T-helper 1 cell treated with Interleukin-12 subunit alpha and Interleukin-12 subunit beta and Interleukin-4 antibody, amounts not matched to agents 30 μg/mL and 1 μg/mL, for 36 hours (primary cell): ENCODE results near the gene ADCK1.
A peak's percentile ranks its signal among the peaks of the same experiment; 100 is the strongest.
"Not testable (repeated sequence)": the region's sequence is repeated elsewhere in the genome, so short reads cannot be mapped to it uniquely, and the experiment has no call there.

Experiments
- H3K27ac Mint-ChIP-seq: one replicate; pipeline ENCODE4 v1.8.0; 2021; ENCODE audit warnings: mild to moderate bottlenecking, mixed read lengths
- H3K27me3 Mint-ChIP-seq: one replicate; pipeline ENCODE4 v1.8.0; 2021; ENCODE audit warnings: low read depth, mixed read lengths
- H3K36me3 Mint-ChIP-seq: one replicate; pipeline ENCODE4 v1.8.0; 2021; ENCODE audit warnings: low read depth, mixed read lengths
- H3K4me1 Mint-ChIP-seq: one replicate; pipeline ENCODE4 v1.8.0; 2021; ENCODE audit warnings: low read depth, mixed read lengths
- H3K4me3 Mint-ChIP-seq: one replicate; pipeline ENCODE4 v1.8.0; 2021; ENCODE audit warnings: mild to moderate bottlenecking, moderate library complexity, mixed read lengths
- H3K9me3 Mint-ChIP-seq: one replicate; pipeline ENCODE4 v1.8.0; 2021; ENCODE audit warnings: mixed read lengths

The ADCK1 gene

GRCh38 chr14:77950371-77951063 lies 150.6 kb downstream of the ADCK1 start:
- H3K27ac Mint-ChIP-seq: no peak overlapping the region
- H3K27me3 Mint-ChIP-seq: no peaks in the 10 kb centered on the region
- H3K9me3 Mint-ChIP-seq: peaks cover 8% of the 10 kb centered on the region
- no peaks in the 10 kb centered on the region for H3K4me1 Mint-ChIP-seq
- H3K36me3 Mint-ChIP-seq: no peaks in the 10 kb centered on the region
- H3K4me3 Mint-ChIP-seq: no peak overlapping the region

- Mint-ChIP-seq H3K27me3 (peaks cover 21% of the 10 kb centered on the region), H3K4me1 (no peaks in the 10 kb centered on the region), H3K9me3 (no peaks in the 10 kb centered on the region), H3K27ac (no peak overlapping the region), H3K36me3 (no peaks in the 10 kb centered on the region), H3K4me3 (no peak overlapping the region)
Observed at GRCh38 chr14:77955816-77956484, 156.0 kb downstream of the ADCK1 start.

GRCh38 chr14:77959686-77960085 lies 159.8 kb downstream of the ADCK1 start:
- H3K36me3 Mint-ChIP-seq, H3K4me3 Mint-ChIP-seq, H3K27ac Mint-ChIP-seq, H3K9me3 Mint-ChIP-seq, H3K4me1 Mint-ChIP-seq: not testable (repeated sequence)
- peaks cover 21% of the 10 kb centered on the region for H3K27me3 Mint-ChIP-seq

- H3K4me3 Mint-ChIP-seq: no peak overlapping the region
- H3K27ac Mint-ChIP-seq: no peak overlapping the region
- H3K9me3 Mint-ChIP-seq: no peaks in the 10 kb centered on the region
- H3K27me3 Mint-ChIP-seq: peaks cover 17% of the 10 kb centered on the region
- H3K36me3 Mint-ChIP-seq: peaks cover 2% of the 10 kb centered on the region
- H3K4me1 Mint-ChIP-seq: peaks cover 5% of the 10 kb centered on the region
Observed at GRCh38 chr14:77961847-77962580, 162.1 kb downstream of the ADCK1 start.

- no peak overlapping the region for H3K27ac Mint-ChIP-seq
- no peak overlapping the region for H3K4me3 Mint-ChIP-seq
- no peaks in the 10 kb centered on the region for H3K9me3 Mint-ChIP-seq
- peaks cover 13% of the 10 kb centered on the region for H3K27me3 Mint-ChIP-seq
- peaks cover 2% of the 10 kb centered on the region for H3K36me3 Mint-ChIP-seq
- peaks cover 5% of the 10 kb centered on the region for H3K4me1 Mint-ChIP-seq
Observed at GRCh38 chr14:77962731-77963520, 163.0 kb downstream of the ADCK1 start.

GRCh38 chr14:77964586-77964985 lies 164.7 kb downstream of the ADCK1 start:
- Mint-ChIP-seq H3K36me3 (peaks cover 2% of the 10 kb centered on the region), H3K4me1 (peaks cover 5% of the 10 kb centered on the region), H3K4me3 (no peak overlapping the region), H3K27ac (no peak overlapping the region), H3K27me3 (peaks cover 15% of the 10 kb centered on the region), H3K9me3 (no peaks in the 10 kb centered on the region)

- Mint-ChIP-seq H3K4me3 (no peak overlapping the region), H3K27ac (no peak overlapping the region), H3K9me3 (no peaks in the 10 kb centered on the region), H3K36me3 (peaks cover 2% of the 10 kb centered on the region), H3K27me3 (peaks cover 10% of the 10 kb centered on the region), H3K4me1 (peaks cover 5% of the 10 kb centered on the region)
Observed at GRCh38 chr14:77965050-77965449, 165.1 kb downstream of the ADCK1 start.

- H3K27ac Mint-ChIP-seq: peak overlapping the region; percentile 80
- no peaks in the 10 kb centered on the region for H3K9me3 Mint-ChIP-seq
- peaks cover 9% of the 10 kb centered on the region for H3K27me3 Mint-ChIP-seq
- peaks cover 2% of the 10 kb centered on the region for H3K36me3 Mint-ChIP-seq
- H3K4me3 Mint-ChIP-seq: peak overlapping the region; percentile 67
- H3K4me1 Mint-ChIP-seq: peaks cover 5% of the 10 kb centered on the region
Observed at GRCh38 chr14:77965919-77966435, 166.1 kb downstream of the ADCK1 start.

GRCh38 chr14:77967110-77967509 lies 167.2 kb downstream of the ADCK1 start:
- H3K27ac Mint-ChIP-seq: no peak overlapping the region
- H3K4me3 Mint-ChIP-seq: peak overlapping the region; percentile 50
- peaks cover 2% of the 10 kb centered on the region for H3K36me3 Mint-ChIP-seq
- H3K27me3 Mint-ChIP-seq: peaks cover 18% of the 10 kb centered on the region
- no peaks in the 10 kb centered on the region for H3K9me3 Mint-ChIP-seq
- H3K4me1 Mint-ChIP-seq: peaks cover 5% of the 10 kb centered on the region

GRCh38 chr14:77970646-77971045 lies 170.7 kb downstream of the ADCK1 start:
- Mint-ChIP-seq H3K27ac (no peak overlapping the region), H3K36me3 (peaks cover 2% of the 10 kb centered on the region), H3K4me3 (no peak overlapping the region)

GRCh38 chr14:77973246-77973645 lies 173.3 kb downstream of the ADCK1 start:
- Mint-ChIP-seq H3K36me3 (no peaks in the 10 kb centered on the region), H3K9me3 (no peaks in the 10 kb centered on the region), H3K27me3 (peaks cover 49% of the 10 kb centered on the region)

More at GRCh38 chr14:77970646-77971045, 170.7 kb downstream of the ADCK1 start:
- peaks cover 3% of the 10 kb centered on the region for H3K4me1 Mint-ChIP-seq
- H3K27me3 Mint-ChIP-seq: peaks cover 26% of the 10 kb centered on the region
- H3K9me3 Mint-ChIP-seq: no peaks in the 10 kb centered on the region

GRCh38 chr14:77976591-77976990 lies 176.7 kb downstream of the ADCK1 start:
- Mint-ChIP-seq H3K4me3 (no peak overlapping the region), H3K36me3 (no peaks in the 10 kb centered on the region), H3K9me3 (no peaks in the 10 kb centered on the region), H3K27ac (no peak overlapping the region), H3K4me1 (peaks cover 7% of the 10 kb centered on the region), H3K27me3 (peaks cover 63% of the 10 kb centered on the region)

More at GRCh38 chr14:77973246-77973645, 173.3 kb downstream of the ADCK1 start:
- no peak overlapping the region for H3K27ac Mint-ChIP-seq
- H3K4me3 Mint-ChIP-seq: no peak overlapping the region
- no peaks in the 10 kb centered on the region for H3K4me1 Mint-ChIP-seq

- no peak overlapping the region for H3K27ac Mint-ChIP-seq
- H3K9me3 Mint-ChIP-seq: no peaks in the 10 kb centered on the region
- H3K4me1 Mint-ChIP-seq: peaks cover 7% of the 10 kb centered on the region
- H3K36me3 Mint-ChIP-seq: no peaks in the 10 kb centered on the region
- H3K4me3 Mint-ChIP-seq: no peak overlapping the region
- peaks cover 55% of the 10 kb centered on the region for H3K27me3 Mint-ChIP-seq
Observed at GRCh38 chr14:77979171-77979570, 179.3 kb downstream of the ADCK1 start.
